ENCODE data around the gene IL19.

The IL19 gene

GRCh38 chr1:206833801-206834200 is 63.2 kb downstream of the IL19 start (continued):
- no peak for TF ChIP-seq ZNF280C (tag by site-specific recombination; IDR thresholded peaks at IDR 0.05)

- POLR2A ChIA-PET, result no interaction called here
- no peaks in the 10 kb centered on the region for H3K36me3 ChIP-seq (ENCODE audit: control insufficient read depth in 2 of 2, insufficient read depth in 1 of 2, low read length in 2 of 2)
- H3K4me1 ChIP-seq (ENCODE audit: control insufficient read depth, insufficient read depth, low read length), result peaks cover 3% of the 10 kb centered on the region; the same call in 1 of the 2 replicates
- no peak overlapping the region for H3K27ac ChIP-seq (ENCODE audit: extremely low read depth, low read depth, low read length)
- CTCF ChIA-PET, result interaction anchor here (0.6 to 2.0 kb wide), 6 partner anchors 22 to 733 kb away, joined by 3 to 10 read pairs (median 4); no protein-coding TSS in a partner anchor
- no peaks in the 10 kb centered on the region for H3K9me3 ChIP-seq (ENCODE audit: control insufficient read depth, insufficient read depth, low read depth, low read length)
- no peak overlapping the region for H3K4me3 ChIP-seq (ENCODE audit: low read depth, low read length)
- TF ChIP-seq MYNN (tag by site-specific recombination; IDR thresholded peaks at IDR 0.05; ENCODE audit: borderline replicate concordance), result no peak
Measured at GRCh38 chr1:206834217-206834616, 63.6 kb downstream of the IL19 start.

- H3K9me3 ChIP-seq (ENCODE audit: control insufficient read depth, insufficient read depth, low read depth, low read length), result no peaks in the 10 kb centered on the region
- ChIA-PET CTCF (interaction anchor here (0.7 to 1.6 kb wide), 9 partner anchors 11 to 204 kb away, joined by 3 to 7 read pairs (median 4); partner anchors contain the start of gene IL20), POLR2A (no interaction called here)
- peaks cover 3% of the 10 kb centered on the region; the same call in 1 of the 2 replicates for H3K4me1 ChIP-seq (ENCODE audit: control insufficient read depth, insufficient read depth, low read length)
- TF ChIP-seq ZNF449 (tag by site-specific recombination; IDR thresholded peaks at IDR 0.05) (peak; percentile 58; the same call in 1 of the 2 replicates), ZNF394 (tag by site-specific recombination; IDR thresholded peaks at IDR 0.05; ENCODE audit: borderline replicate concordance) (peak; percentile 64), AEBP2 (tag by site-specific recombination; IDR thresholded peaks at IDR 0.05; ENCODE audit: borderline replicate concordance) (no peak), KLF1 (tag by site-specific recombination; IDR thresholded peaks at IDR 0.05) (peak; percentile 37; the same call in 1 of the 2 replicates)
- no peak overlapping the region for H3K4me3 ChIP-seq (ENCODE audit: low read depth, low read length)
- no peaks in the 10 kb centered on the region for H3K36me3 ChIP-seq (ENCODE audit: control insufficient read depth in 2 of 2, insufficient read depth in 1 of 2, low read length in 2 of 2)
- H3K27ac ChIP-seq (ENCODE audit: extremely low read depth, low read depth, low read length), result no peak overlapping the region
Measured at GRCh38 chr1:206834711-206835110, 64.1 kb downstream of the IL19 start.

GRCh38 chr1:206835186-206835585 is 64.6 kb downstream of the IL19 start:
- TF ChIP-seq ZNF366 (tag by site-specific recombination; conservative IDR thresholded peaks at IDR 0.05) (no peak), ZNF600 (tag by site-specific recombination; IDR thresholded peaks at IDR 0.05) (no peak)
- ChIA-PET CTCF (interaction anchor here (0.7 to 1.6 kb wide), 10 partner anchors 10 to 290 kb away, joined by 3 to 7 read pairs (median 4); partner anchors contain the start of gene IL20), POLR2A (interaction anchor here (0.5 kb wide), 1 partner anchor 120 kb away, joined by 6 read pairs; no protein-coding TSS in a partner anchor)

GRCh38 chr1:206836111-206836510 is 65.5 kb downstream of the IL19 start:
- H3K4me1 ChIP-seq (ENCODE audit: control insufficient read depth, insufficient read depth, low read length), result peaks cover 3% of the 10 kb centered on the region; the same call in 1 of the 2 replicates
- CTCF ChIA-PET, result interaction anchor here (0.6 to 1.6 kb wide), 6 partner anchors 9 to 110 kb away, joined by 3 to 7 read pairs (median 4); partner anchors contain the start of gene IL20
- TF ChIP-seq SP2 (tag by site-specific recombination; IDR thresholded peaks at IDR 0.05), result no peak
- no peaks in the 10 kb centered on the region for H3K9me3 ChIP-seq (ENCODE audit: control insufficient read depth, insufficient read depth, low read depth, low read length)
- no peaks in the 10 kb centered on the region for H3K36me3 ChIP-seq (ENCODE audit: control insufficient read depth in 2 of 2, insufficient read depth in 1 of 2, low read length in 2 of 2)
- H3K27ac ChIP-seq (ENCODE audit: extremely low read depth, low read depth, low read length), result no peak overlapping the region
- POLR2A ChIA-PET, result no interaction called here
- H3K4me3 ChIP-seq (ENCODE audit: low read depth, low read length), result no peak overlapping the region

More at GRCh38 chr1:206835186-206835585, 64.6 kb downstream of the IL19 start:
- H3K9me3 ChIP-seq (ENCODE audit: control insufficient read depth, insufficient read depth, low read depth, low read length), result no peaks in the 10 kb centered on the region
- peaks cover 3% of the 10 kb centered on the region; the same call in 1 of the 2 replicates for H3K4me1 ChIP-seq (ENCODE audit: control insufficient read depth, insufficient read depth, low read length)
- H3K4me3 ChIP-seq (ENCODE audit: low read depth, low read length), result no peak overlapping the region
- no peaks in the 10 kb centered on the region for H3K36me3 ChIP-seq (ENCODE audit: control insufficient read depth in 2 of 2, insufficient read depth in 1 of 2, low read length in 2 of 2)
- no peak overlapping the region for H3K27ac ChIP-seq (ENCODE audit: extremely low read depth, low read depth, low read length)
